ENCODE data around the gene MAP4K1. TPM values are rescaled to one million over a fixed set of nuclear protein-coding genes. Genes with fewer than 3 reads are reported as not detected.

Gene MAP4K1
- under 0.01 and 0.72 TPM in 2 replicates for total RNA-seq

DNA sequence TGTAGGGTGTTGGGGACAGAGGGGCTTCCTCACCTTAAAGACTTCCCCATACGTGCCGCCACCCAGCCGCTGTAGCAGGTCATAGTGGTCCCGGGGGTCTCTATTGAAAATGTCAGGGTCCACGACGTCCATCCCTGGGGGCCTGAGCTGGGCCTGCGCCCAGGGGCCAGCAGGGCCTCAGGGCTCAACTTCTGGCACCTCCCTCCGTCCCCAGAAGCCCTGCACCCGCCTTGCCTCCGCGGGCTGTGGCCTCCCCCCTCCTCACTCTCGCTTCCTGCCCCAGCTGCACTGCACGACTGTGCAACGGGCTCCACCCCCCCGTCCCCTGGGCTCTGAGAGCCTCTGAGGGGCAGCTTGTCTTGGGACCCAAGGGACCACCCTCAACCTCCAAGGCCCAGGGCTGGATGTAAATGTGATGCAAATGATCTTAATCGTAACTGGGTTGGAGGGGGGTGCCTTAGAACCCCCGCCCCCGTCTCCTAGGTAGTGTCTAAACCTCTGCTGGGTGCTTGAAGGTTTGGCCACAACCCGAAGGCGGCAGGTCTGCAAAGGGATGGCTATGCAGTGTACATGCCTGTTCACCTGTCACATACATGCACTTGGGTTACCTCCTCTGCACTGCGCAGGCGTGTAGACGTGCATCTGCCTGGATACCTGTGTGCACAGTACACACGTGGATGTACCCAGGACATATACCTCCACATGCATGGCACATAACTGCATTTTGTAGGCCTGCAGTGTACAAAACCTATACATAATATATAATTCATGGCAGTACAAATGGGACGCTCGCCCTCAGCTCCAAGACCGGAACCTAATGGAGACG is at the start of gene MAP4K1:
Gene MAP4K1, minus strand, starts transcription at position 190 of the 826 bp plus-strand sequence. Its CDS starts 58 bp downstream, at position 132.
- H3K27me3 ChIP-seq (ENCODE audit: insufficient read depth, low read length) = no peaks in the 10 kb centered on the region
- H3K36me3 ChIP-seq (ENCODE audit: insufficient read depth, low read length) = peaks cover 19% of the 10 kb centered on the region
- H3K4me3 ChIP-seq (ENCODE audit: insufficient read depth, low read length) = peak within 1 kb of the TSS; percentile 93
- no peaks in the 10 kb centered on the region for H3K9me3 ChIP-seq (ENCODE audit: low read depth, low read length)
- H3K27ac ChIP-seq (ENCODE audit: low read depth, low read length) = peak within 1 kb of the TSS; percentile 69
- peaks cover 23% of the 10 kb centered on the region for H3K79me2 ChIP-seq (ENCODE audit: insufficient read depth, low read length)
- H3K4me2 ChIP-seq (ENCODE audit: insufficient read depth, low read length) = peak within 1 kb of the TSS; percentile 99
- peaks cover 10% of the 10 kb centered on the region for H4K20me1 ChIP-seq (ENCODE audit: insufficient read depth, low read length)
- TF ChIP-seq, protein P1, sequence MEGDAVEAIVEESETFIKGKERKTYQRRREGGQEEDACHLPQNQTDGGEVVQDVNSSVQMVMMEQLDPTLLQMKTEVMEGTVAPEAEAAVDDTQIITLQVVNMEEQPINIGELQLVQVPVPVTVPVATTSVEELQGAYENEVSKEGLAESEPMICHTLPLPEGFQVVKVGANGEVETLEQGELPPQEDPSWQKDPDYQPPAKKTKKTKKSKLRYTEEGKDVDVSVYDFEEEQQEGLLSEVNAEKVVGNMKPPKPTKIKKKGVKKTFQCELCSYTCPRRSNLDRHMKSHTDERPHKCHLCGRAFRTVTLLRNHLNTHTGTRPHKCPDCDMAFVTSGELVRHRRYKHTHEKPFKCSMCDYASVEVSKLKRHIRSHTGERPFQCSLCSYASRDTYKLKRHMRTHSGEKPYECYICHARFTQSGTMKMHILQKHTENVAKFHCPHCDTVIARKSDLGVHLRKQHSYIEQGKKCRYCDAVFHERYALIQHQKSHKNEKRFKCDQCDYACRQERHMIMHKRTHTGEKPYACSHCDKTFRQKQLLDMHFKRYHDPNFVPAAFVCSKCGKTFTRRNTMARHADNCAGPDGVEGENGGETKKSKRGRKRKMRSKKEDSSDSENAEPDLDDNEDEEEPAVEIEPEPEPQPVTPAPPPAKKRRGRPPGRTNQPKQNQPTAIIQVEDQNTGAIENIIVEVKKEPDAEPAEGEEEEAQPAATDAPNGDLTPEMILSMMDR (IDR thresholded peaks at IDR 0.05; ENCODE audit: extremely low read depth, low read depth, low read length) = no peak
- no peak for DNase-seq (ENCODE audit: insufficient read length, low spot score, missing footprints)
- peak within 1 kb of the TSS; percentile 97 for H2AFZ ChIP-seq (ENCODE audit: low read length)
- H3K4me1 ChIP-seq (ENCODE audit: insufficient read depth, low read length) = peaks cover 17% of the 10 kb centered on the region

DNA sequence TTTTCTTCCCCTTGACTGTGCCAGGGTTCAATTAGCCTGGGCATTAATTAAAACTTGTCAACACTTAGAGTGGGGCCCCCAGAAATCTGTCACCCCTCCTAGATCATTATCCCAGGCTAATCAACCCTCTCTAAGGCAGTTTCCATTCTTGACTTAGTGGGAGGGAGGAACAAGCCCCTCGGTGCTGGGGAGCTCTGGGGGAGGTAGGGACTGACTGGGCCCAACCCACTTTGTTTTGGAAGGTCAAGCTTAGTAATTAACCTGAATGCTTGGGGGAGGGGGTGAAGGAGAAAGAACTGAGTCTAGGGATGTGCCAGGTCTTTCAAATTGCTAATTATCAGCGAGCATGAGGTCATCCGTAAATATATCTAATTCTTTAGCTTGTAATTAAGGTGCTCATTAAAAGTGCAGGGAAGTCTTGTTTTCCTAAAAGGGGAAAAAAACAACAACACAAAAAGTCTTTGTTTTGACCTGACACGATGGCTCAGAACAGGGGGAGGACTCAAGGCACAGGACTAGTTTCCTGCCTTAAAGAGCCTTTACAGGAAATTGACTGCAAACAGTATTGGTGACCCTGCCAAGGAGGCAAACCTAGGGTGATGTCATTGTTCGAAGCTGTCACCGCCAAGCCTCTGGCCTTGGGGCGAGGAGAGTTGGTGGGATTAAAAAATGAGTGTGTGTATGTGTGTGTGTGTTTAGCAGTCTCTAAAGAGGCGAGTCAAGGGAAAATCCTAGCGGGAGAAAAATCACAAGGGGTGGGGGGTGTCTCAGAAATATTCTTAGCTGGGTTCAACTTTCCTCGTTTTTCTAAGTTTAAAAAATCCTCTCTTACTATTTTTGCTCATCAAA is 49.1 kb upstream of the MAP4K1 start:
- H3K36me3 ChIP-seq (ENCODE audit: insufficient read depth, low read length) = peaks cover 25% of the 10 kb centered on the region
- no peak overlapping the region for H2AFZ ChIP-seq (ENCODE audit: low read length)
- H3K4me2 ChIP-seq (ENCODE audit: insufficient read depth, low read length) = peak overlapping the region; percentile 58
- H4K20me1 ChIP-seq (ENCODE audit: insufficient read depth, low read length) = peaks cover 68% of the 10 kb centered on the region
- no peaks in the 10 kb centered on the region for H3K9me3 ChIP-seq (ENCODE audit: low read depth, low read length)
- H3K27me3 ChIP-seq (ENCODE audit: insufficient read depth, low read length) = no peaks in the 10 kb centered on the region
- H3K79me2 ChIP-seq (ENCODE audit: insufficient read depth, low read length) = peaks cover 98% of the 10 kb centered on the region
- peak overlapping the region; percentile 21 for H3K4me3 ChIP-seq (ENCODE audit: insufficient read depth, low read length)
- TF ChIP-seq, protein P1 (IDR thresholded peaks at IDR 0.05; ENCODE audit: extremely low read depth, low read depth, low read length) = no peak
- H3K27ac ChIP-seq (ENCODE audit: low read depth, low read length) = peak overlapping the region; percentile 88
- H3K4me1 ChIP-seq (ENCODE audit: insufficient read depth, low read length) = peaks cover 86% of the 10 kb centered on the region
- peak; percentile 80 for DNase-seq (ENCODE audit: insufficient read length, low spot score, missing footprints)

DNA sequence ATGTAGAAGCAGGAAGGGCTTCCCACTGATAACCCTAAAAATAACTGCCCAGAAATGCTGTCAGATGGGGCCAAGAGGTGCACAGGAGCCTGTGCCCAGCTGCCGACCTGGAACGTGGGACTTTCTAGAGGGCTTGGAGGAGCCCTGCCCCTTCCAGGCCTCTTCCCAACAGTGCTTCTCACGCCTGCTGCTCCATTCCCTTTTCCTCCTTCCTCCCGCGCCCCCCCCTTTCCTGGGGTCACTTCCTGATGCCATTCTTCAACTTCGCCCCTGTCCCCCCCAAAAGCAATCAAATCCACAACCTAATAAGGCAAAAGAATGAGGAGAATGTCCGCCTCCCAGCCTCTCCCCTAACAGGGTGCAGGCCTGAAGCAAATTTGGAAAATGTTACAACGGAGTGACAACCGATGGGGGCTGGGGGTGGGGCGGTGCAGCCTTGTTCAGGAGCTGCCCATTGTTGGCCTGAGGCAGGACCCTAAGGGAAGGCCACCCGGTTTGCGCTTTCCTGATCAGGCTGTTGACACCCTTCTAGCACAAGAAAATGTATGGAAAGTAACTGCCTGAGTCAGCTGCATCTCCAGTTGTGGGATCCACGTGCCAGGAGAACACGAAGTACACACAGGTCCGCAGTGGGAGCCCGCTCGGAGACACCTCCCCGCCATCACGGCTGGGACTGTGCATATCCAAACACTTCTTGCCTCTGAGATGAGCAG is 48.4 kb upstream of the MAP4K1 start:
- Histone ChIP-seq H3K9me3 (ENCODE audit: low read depth, low read length) (no peaks in the 10 kb centered on the region), H2AFZ (ENCODE audit: low read length) (no peak overlapping the region), H3K79me2 (ENCODE audit: insufficient read depth, low read length) (peaks cover 97% of the 10 kb centered on the region), H3K36me3 (ENCODE audit: insufficient read depth, low read length) (peaks cover 29% of the 10 kb centered on the region), H3K27me3 (ENCODE audit: insufficient read depth, low read length) (no peaks in the 10 kb centered on the region), H3K4me3 (ENCODE audit: insufficient read depth, low read length) (peak overlapping the region; percentile 21), H3K27ac (ENCODE audit: low read depth, low read length) (peak overlapping the region; percentile 88), H3K4me2 (ENCODE audit: insufficient read depth, low read length) (peak overlapping the region; percentile 58), H4K20me1 (ENCODE audit: insufficient read depth, low read length) (peaks cover 61% of the 10 kb centered on the region), H3K4me1 (ENCODE audit: insufficient read depth, low read length) (peaks cover 83% of the 10 kb centered on the region)
- TF ChIP-seq, protein P1 (IDR thresholded peaks at IDR 0.05; ENCODE audit: extremely low read depth, low read depth, low read length) = no peak
- DNase-seq (ENCODE audit: insufficient read length, low spot score, missing footprints) = peak; percentile 83

All from osteoblast (primary cell).